GM12874 (cell line): ENCODE results near the gene FBXO10.

Experiments used
- CTCF ChIP-seq: IDR thresholded peaks from 2 replicates; pipeline ENCODE4 v1.5.1; 2011; ENCODE audit warnings: low read depth, mild to moderate bottlenecking, control low read depth, low read length, moderate library complexity; ENCODE audit not compliant: insufficient read depth

The FBXO10 gene

GRCh38 chr9:37499297-37499696, 76.9 kb downstream of the FBXO10 start:
- TF ChIP-seq CTCF = no peak

- TF ChIP-seq CTCF = no peak
These were observed 77.7 kb downstream of the FBXO10 start for GRCh38 chr9:37498457-37498856.

GRCh38 chr9:37497320-37497719, 78.9 kb downstream of the FBXO10 start:
- no peak for TF ChIP-seq CTCF

GRCh38 chr9:37496020-37496419, 80.2 kb downstream of the FBXO10 start:
- TF ChIP-seq CTCF = no peak

- no peak for TF ChIP-seq CTCF
These were observed 80.6 kb downstream of the FBXO10 start for GRCh38 chr9:37495571-37495970.

GRCh38 chr9:37491939-37492338, 84.2 kb downstream of the FBXO10 start:
- no peak for TF ChIP-seq CTCF

- TF ChIP-seq CTCF = no peak
These were observed 89.3 kb downstream of the FBXO10 start for GRCh38 chr9:37486616-37487548.
